Common myeloid progenitor, CD34-positive (primary cell): Measurements from ENCODE around the gene TNS1.

ENCODE experiments used
- CTCF ChIA-PET: fragments of 350-600 bp; sonication (Branson Sonifier 250); formaldehyde crosslinking; loops from one replicate; lab custom pipeline; 2021; ENCODE audit warnings: antibody characterized with exemption; lab: Charles Lee
- POLR2A ChIA-PET: fragments of 350-600 bp; sonication (Branson Sonifier 250); formaldehyde crosslinking; loops from one replicate; lab custom pipeline; 2021; ENCODE audit warnings: antibody characterized with exemption; lab: Charles Lee
- DNase-seq, 3 donors: peaks; one replicate each; pipeline versions ENCODE4 v3.0.0 to v3.0.0-alpha.2; 2013
- H3K27ac ChIP-seq, 2 experiments: 1 replicate in 1 of 2; 2 replicates in 1 of 2; pipeline ENCODE4 v1.7.0; 2013; ENCODE audit warnings: inconsistent platforms in 2 of 2, low read length in 2 of 2, mild to moderate bottlenecking in 2 of 2, low read depth in 1 of 2, moderate library complexity in 1 of 2; ENCODE audit not compliant: severe bottlenecking in 2 of 2, insufficient read depth in 1 of 2, poor library complexity in 1 of 2
- H3K27me3 ChIP-seq, 5 experiments: replicated peaks in 2 of 5; 1 replicate in 3 of 5; 2 replicates in 2 of 5; pipeline versions ENCODE4 v1.6.1 to v1.7.0; 2013; ENCODE audit warnings: low read length in 4 of 5, mild to moderate bottlenecking in 2 of 5, moderate library complexity in 2 of 5, inconsistent platforms in 1 of 5; ENCODE audit not compliant: insufficient read depth in 5 of 5, control insufficient read depth in 4 of 5
- H3K36me3 ChIP-seq, 4 experiments: 1 replicate in 2 of 4; 2 replicates in 2 of 4; pipeline versions ENCODE4 v1.6.1 to v1.7.0; 2013; ENCODE audit warnings: low read length in 3 of 4, control low read depth in 1 of 4, mild to moderate bottlenecking in 1 of 4; ENCODE audit not compliant: control insufficient read depth in 4 of 4, insufficient read depth in 4 of 4
- H3K4me1 ChIP-seq, 4 experiments: 1 replicate in 3 of 4; 2 replicates in 1 of 4; pipeline versions ENCODE4 v1.6.1 to v1.7.1; 2013; ENCODE audit warnings: low read length in 3 of 4, mild to moderate bottlenecking in 3 of 4, control low read depth in 1 of 4, inconsistent platforms in 1 of 4, moderate library complexity in 1 of 4; ENCODE audit not compliant: control insufficient read depth in 4 of 4, insufficient read depth in 4 of 4; ENCODE audit errors: control extremely low read depth in 1 of 4
- H3K4me3 ChIP-seq, 7 experiments: 1 replicate in 4 of 7; 2 replicates in 3 of 7; pipeline versions ENCODE4 v1.5.1 to v1.7.0; 2013; ENCODE audit warnings: mild to moderate bottlenecking in 7 of 7, low read length in 6 of 7, moderate library complexity in 6 of 7, inconsistent platforms in 2 of 7, low read depth in 2 of 7, control low read depth in 1 of 7; ENCODE audit not compliant: insufficient read depth in 4 of 7, control insufficient read depth in 1 of 7; ENCODE audit errors: extremely low read depth in 1 of 7
- H3K9me3 ChIP-seq, 5 experiments: 1 replicate in 4 of 5; 2 replicates in 1 of 5; pipeline versions ENCODE4 v1.6.1 to v1.7.1; 2013; ENCODE audit warnings: low read length in 4 of 5, mild to moderate bottlenecking in 2 of 5, inconsistent platforms in 1 of 5, low read depth in 1 of 5, moderate library complexity in 1 of 5; ENCODE audit not compliant: control insufficient read depth in 4 of 5, insufficient read depth in 2 of 5; ENCODE audit errors: control extremely low read depth in 1 of 5
- WGBS: methylation state at CpG from one replicate; pipeline ENCODE4 v1.1.5; 2013; ENCODE audit not compliant: insufficient coverage; 5-methylcytosine and 5-hydroxymethylcytosine counted together

Gene TNS1

GRCh38 chr2:217910875-217911212 is 92.0 kb downstream of the TNS1 start:
- Histone ChIP-seq H3K4me1 (peaks cover 6 to 66% (median 56%) of the 10 kb centered on the region in 4 experiments), H3K36me3 (peaks cover 0 to 8% (median under 1%) of the 10 kb centered on the region in 4 experiments), H3K9me3 (no peaks in the 10 kb centered on the region), H3K4me3 (no peak overlapping the region), H3K27me3 (peaks cover 0 to 2% (median 0%) of the 10 kb centered on the region in 5 experiments), H3K27ac (no peak overlapping the region)
- DNase-seq = no peak
- ChIA-PET POLR2A (no interaction called here), CTCF (interaction anchor here (0.7 to 2.5 kb wide), 5 partner anchors 20 to 125 kb away, joined by 3 to 8 read pairs (median 3); no protein-coding TSS in a partner anchor)

GRCh38 chr2:217909156-217909820 is 93.5 kb downstream of the TNS1 start:
- WGBS = 97% methylated on average over 6 of the region's 10 CpGs
- no peak for DNase-seq
- Histone ChIP-seq H3K4me3 (no peak overlapping the region), H3K27ac (no peak overlapping the region), H3K36me3 (no peaks in the 10 kb centered on the region), H3K9me3 (no peaks in the 10 kb centered on the region), H3K27me3 (peaks cover 0 to 2% (median 0%) of the 10 kb centered on the region in 5 experiments), H3K4me1 (peaks cover 14 to 81% (median 72%) of the 10 kb centered on the region in 4 experiments)
- ChIA-PET POLR2A (no interaction called here), CTCF (interaction anchor here (0.6 to 2.5 kb wide), 6 partner anchors 22 to 123 kb away, joined by 3 to 8 read pairs (median 4); no protein-coding TSS in a partner anchor)

- ChIA-PET CTCF (interaction anchor here (0.8 to 2.2 kb wide), 3 partner anchors 28 to 123 kb away, joined by 3 to 6 read pairs (median 5); no protein-coding TSS in a partner anchor), POLR2A (no interaction called here)
- Histone ChIP-seq H3K27me3 (peaks cover 0 to 2% (median 0%) of the 10 kb centered on the region in 5 experiments), H3K36me3 (no peaks in the 10 kb centered on the region), H3K4me3 (no peak overlapping the region), H3K27ac (no peak overlapping the region), H3K4me1 (peaks cover 18 to 81% (median 72%) of the 10 kb centered on the region in 4 experiments), H3K9me3 (no peaks in the 10 kb centered on the region)
- 100% methylated on average over 3 of the region's 8 CpGs for WGBS
- DNase-seq = no peak
Observed at GRCh38 chr2:217908544-217908943, 94.3 kb downstream of the TNS1 start.

GRCh38 chr2:217907266-217907665 is 95.5 kb downstream of the TNS1 start:
- Histone ChIP-seq H3K27ac (no peak overlapping the region), H3K36me3 (no peaks in the 10 kb centered on the region), H3K4me1 (peaks cover 20 to 81% (median 72%) of the 10 kb centered on the region in 4 experiments), H3K4me3 (no peak overlapping the region), H3K27me3 (peaks cover 0 to 2% (median 0%) of the 10 kb centered on the region in 5 experiments), H3K9me3 (no peaks in the 10 kb centered on the region)
- POLR2A ChIA-PET = no interaction called here
- CTCF ChIA-PET = no interaction called here
- WGBS = 94% methylated on average over 3 of the region's 3 CpGs
- no peak for DNase-seq

- H3K4me1 ChIP-seq = peaks cover 19 to 81% (median 72%) of the 10 kb centered on the region in 4 experiments
- WGBS = 59% methylated on average over 5 of the region's 5 CpGs
- no peak for DNase-seq
- no peaks in the 10 kb centered on the region for H3K36me3 ChIP-seq
- no peak overlapping the region for H3K4me3 ChIP-seq
- peaks cover 0 to 2% (median 0%) of the 10 kb centered on the region in 5 experiments for H3K27me3 ChIP-seq
- H3K9me3 ChIP-seq = no peaks in the 10 kb centered on the region
- ChIA-PET POLR2A (no interaction called here), CTCF (no interaction called here)
- no peak overlapping the region for H3K27ac ChIP-seq
Observed at GRCh38 chr2:217906798-217907197, 96.0 kb downstream of the TNS1 start.

- 1% methylated on average over 7 of the region's 9 CpGs for WGBS
- peak in 2 of 3 donors; percentile 48 to 61 for DNase-seq
- POLR2A ChIA-PET = interaction anchor here (0.5 to 1.4 kb wide), 3 partner anchors 25 to 616 kb away, joined by 3 to 5 read pairs (median 4); no protein-coding TSS in a partner anchor
- peak overlapping the region in 1 of 2 experiments; percentile 44 for H3K27ac ChIP-seq
- CTCF ChIA-PET = interaction anchor here (1.7 kb wide), 1 partner anchor 19 kb away, joined by 8 read pairs; no protein-coding TSS in a partner anchor
- H3K4me3 ChIP-seq = peak overlapping the region in 3 of 7 experiments; percentile 52 to 58 (median 56)
- H3K9me3 ChIP-seq = no peaks in the 10 kb centered on the region
- H3K4me1 ChIP-seq = peaks cover 15 to 78% (median 67%) of the 10 kb centered on the region in 4 experiments
- no peaks in the 10 kb centered on the region for H3K27me3 ChIP-seq
- H3K36me3 ChIP-seq = no peaks in the 10 kb centered on the region
Observed at GRCh38 chr2:217905896-217906295, 96.9 kb downstream of the TNS1 start.

- peak; percentile 49 to 76 (median 71) for DNase-seq
- Histone ChIP-seq H3K27ac (peak overlapping the region in 1 of 2 experiments; percentile 44), H3K9me3 (no peaks in the 10 kb centered on the region), H3K4me3 (peak overlapping the region in 4 of 7 experiments; percentile 8 to 58 (median 54)), H3K27me3 (no peaks in the 10 kb centered on the region), H3K4me1 (peaks cover 15 to 73% (median 63%) of the 10 kb centered on the region in 4 experiments), H3K36me3 (no peaks in the 10 kb centered on the region)
- 0% methylated on average over 9 of the region's 10 CpGs for WGBS
- ChIA-PET POLR2A (interaction anchor here (0.6 to 1.4 kb wide), 2 partner anchors 26 to 88 kb away, joined by 3 to 4 read pairs; no protein-coding TSS in a partner anchor), CTCF (interaction anchor here (1.1 to 1.7 kb wide), 2 partner anchors 19 to 92 kb away, joined by 3 to 8 read pairs; no protein-coding TSS in a partner anchor)
Observed at GRCh38 chr2:217905395-217905794, 97.4 kb downstream of the TNS1 start.
